Left lobe of liver (tissue), 2 donors: ENCODE measurements around the gene RASD1. TPM values are rescaled to one million over a fixed set of nuclear protein-coding genes. Genes with fewer than 3 reads are reported as not detected.
A peak's percentile ranks its signal among the peaks of the same experiment; 100 is the strongest.

Source experiments
- ATAC-seq: fragments of 200-7000 bp; cut with Tn5 transposase; one replicate; pipeline ENCODE4 v1.9.1; 2020; ENCODE audit warnings: mild to moderate bottlenecking, moderate library complexity
- DNase-seq: peaks from one replicate; pipeline ENCODE4 v3.0.0-alpha.2; 2020; ENCODE audit warnings: low spot score
- total RNA-seq: library from RNA; stranded (reverse); gene quantifications from one replicate; pipeline ENCODE4 v1.2.1, GENCODE V29; 2021
- donor health status: DM: no; HTN: no; CAD: no; lungs with moderate emphysema.
- donor health status: DM: no; HTN: yes; CAD: no.

The RASD1 gene
- total RNA-seq, 1 donor from 2014 or later = 1.1 TPM

DNA sequence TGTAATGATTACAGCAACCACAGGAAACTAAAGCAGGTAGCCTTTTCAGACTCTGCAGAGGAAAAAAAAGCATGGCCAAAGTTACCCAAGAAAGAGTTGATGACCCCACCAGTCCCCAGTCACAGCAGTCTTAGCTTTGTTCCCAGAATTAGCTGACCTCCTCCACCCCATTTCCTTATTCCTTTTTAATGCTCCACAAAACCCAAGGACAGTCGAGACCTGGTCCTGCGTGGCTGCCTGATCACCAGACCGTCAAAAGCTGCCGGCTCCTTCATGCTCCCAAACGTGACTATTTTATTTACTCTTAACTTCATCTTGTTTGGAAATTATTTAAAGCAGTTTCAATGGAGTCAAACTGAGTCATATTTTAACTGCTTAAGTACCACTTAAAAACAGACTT, 48.1 kb downstream of the RASD1 start:
- no peak for ATAC-seq
- no peak for DNase-seq

DNA sequence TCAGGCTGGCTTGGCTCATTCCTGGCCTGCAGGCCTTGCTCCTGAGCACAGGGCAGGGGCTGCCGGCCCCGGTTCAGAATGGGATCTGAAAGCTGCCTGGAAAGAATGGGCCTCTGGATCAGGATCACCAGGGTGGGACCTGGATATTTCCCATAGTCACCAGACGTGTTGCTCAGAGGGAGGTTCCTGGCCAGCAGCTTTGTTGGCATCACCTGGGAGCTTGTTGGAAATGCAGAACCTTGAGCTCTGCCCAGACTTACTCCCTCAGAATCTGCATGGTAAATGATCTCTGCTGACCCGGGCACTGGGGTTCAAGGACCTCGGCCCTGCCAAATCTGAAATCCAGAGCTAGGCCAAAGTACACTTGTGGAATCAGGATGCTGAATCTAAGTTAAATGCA, 48.9 kb downstream of the RASD1 start:
- peak; percentile 75 for DNase-seq

DNA sequence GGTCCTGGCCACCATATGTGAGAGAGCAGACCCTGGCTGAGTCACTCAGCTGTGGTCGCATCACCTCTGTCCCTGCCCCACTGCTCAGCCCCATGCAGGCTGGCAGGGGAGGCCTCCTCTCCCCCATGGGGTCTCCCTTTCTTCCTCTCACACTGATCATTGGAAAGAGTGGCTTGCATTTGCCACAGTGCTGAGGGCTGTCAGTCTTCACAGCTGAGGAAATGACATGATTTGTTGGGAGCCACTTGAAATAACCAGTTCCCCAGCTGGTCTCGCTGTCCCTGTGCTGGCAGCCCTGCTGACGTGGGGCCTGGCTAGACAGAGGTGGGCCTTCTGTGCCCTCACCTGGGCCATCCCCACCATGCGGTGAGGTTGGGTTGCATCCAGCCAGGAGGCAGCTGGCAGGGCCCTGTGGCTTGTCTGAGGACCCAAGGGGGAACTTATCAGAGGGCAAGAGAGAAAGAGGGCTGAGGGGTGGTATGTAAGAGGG, 49.5 kb downstream of the RASD1 start:
- ATAC-seq = peak; percentile 12

More for the DNA sequence above, 48.9 kb downstream of the RASD1 start:
- ATAC-seq = peak; percentile 72

DNA sequence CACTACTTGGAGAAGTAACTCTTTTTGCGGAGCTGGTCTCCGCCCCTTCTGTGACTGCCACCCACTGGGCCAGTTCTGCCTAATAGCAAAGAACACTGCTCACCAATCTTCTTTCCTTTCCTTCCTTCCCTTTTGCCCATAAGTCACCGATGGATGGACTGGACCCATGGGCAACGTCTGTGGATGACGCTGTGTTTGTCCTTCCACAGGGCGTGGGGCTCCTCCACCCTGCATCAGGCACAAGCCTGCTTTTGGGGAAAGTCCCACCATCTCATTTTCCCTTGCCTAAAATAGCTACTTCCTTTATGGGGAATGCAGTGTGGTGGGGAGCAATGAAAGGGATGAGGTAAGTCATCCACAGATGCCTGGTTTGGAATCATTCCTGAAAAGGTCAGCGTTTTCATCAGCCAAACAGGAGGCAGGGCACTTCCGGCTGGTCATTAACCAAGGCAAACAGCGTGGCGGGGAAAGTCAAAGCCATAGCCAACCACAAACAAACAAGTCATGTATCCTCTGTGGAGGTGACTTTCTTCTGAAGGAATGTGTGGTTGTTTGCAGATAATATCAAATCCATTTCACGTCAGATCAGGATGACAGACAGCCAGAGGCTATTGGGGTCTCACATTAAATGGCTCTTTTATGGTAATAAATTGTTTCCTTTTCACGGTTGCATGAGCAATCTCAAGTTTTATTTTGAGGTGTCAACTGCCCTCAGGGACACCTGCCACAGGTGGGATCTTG, 50.1 kb downstream of the RASD1 start:
- ATAC-seq (peak; percentile 85), DNase-seq (peak; percentile 86)

More for the DNA sequence above, 49.5 kb downstream of the RASD1 start:
- no peak for DNase-seq

DNA sequence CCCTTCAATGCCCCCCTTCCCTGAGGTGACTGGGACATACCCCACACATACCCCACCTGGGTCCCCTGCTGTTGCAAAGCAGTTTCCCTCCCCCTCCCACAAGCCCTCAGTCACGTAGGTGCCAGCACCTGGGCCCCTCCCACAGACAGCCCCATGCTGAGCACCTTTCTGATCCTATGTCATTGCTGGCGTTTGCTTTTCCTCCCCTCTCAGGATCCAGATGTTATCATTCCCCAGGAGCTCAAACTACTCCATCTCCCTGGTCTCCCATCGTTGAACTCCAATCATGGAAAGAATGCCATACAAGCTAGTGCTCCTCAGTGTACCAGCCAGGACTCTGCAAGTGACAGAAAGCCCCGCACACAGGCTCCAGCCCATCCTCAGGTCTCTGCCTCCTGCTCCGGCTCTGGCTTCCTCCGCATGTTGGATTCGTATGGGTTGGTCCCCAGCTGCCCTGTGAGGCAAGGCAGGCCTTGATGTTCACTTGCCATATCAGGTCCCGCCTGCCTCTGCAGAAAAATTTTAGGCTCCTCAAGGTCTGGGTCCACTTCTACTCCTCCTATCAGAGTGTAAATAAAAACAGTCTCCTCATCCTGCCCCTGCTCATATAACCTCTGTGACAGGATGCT, 50.8 kb downstream of the RASD1 start:
- no peak for ATAC-seq
- no peak for DNase-seq

Other genes starting within 250 kb of the RASD1 start
- gene COPS3, start 215.1 kb downstream of the RASD1 start, total RNA-seq = 20.3 TPM
- 1.6 TPM for gene NT5M, start 193.0 kb downstream of the RASD1 start, total RNA-seq
- gene MED9, start 19.4 kb downstream of the RASD1 start, total RNA-seq = 7.1 TPM
- 180 TPM for gene PEMT, start 95.3 kb upstream of the RASD1 start, total RNA-seq
- gene RAI1, start 185.1 kb upstream of the RASD1 start, total RNA-seq = 7.8 TPM